Measurements from ENCODE around the gene PPP1R16B.

The PPP1R16B gene

GRCh38 chr20:38969708-38970107 lies 164.2 kb downstream of the PPP1R16B start:
- no peak for TF ChIP-seq CTCF (IDR thresholded peaks at IDR 0.05; ENCODE audit: low read depth, low read length)
- Histone ChIP-seq H3K9me3 (no peaks in the 10 kb centered on the region), H3K27me3 (no peaks in the 10 kb centered on the region), H3K36me3 (peaks cover 33% of the 10 kb centered on the region), H3K4me1 (no peaks in the 10 kb centered on the region), H3K4me3 (ENCODE audit: low read depth, low read length) (no peak overlapping the region)
- DNase-seq, result no peak

- Histone ChIP-seq H3K27me3 (no peaks in the 10 kb centered on the region), H3K4me1 (no peaks in the 10 kb centered on the region), H3K4me3 (ENCODE audit: low read depth, low read length) (no peak overlapping the region), H3K9me3 (no peaks in the 10 kb centered on the region), H3K36me3 (peaks cover 36% of the 10 kb centered on the region)
- DNase-seq, result no peak
- TF ChIP-seq CTCF (IDR thresholded peaks at IDR 0.05; ENCODE audit: low read depth, low read length), result no peak
These were observed 164.8 kb downstream of the PPP1R16B start for GRCh38 chr20:38970302-38970701.
